ENCODE results near the gene ZNF557.

DNA sequence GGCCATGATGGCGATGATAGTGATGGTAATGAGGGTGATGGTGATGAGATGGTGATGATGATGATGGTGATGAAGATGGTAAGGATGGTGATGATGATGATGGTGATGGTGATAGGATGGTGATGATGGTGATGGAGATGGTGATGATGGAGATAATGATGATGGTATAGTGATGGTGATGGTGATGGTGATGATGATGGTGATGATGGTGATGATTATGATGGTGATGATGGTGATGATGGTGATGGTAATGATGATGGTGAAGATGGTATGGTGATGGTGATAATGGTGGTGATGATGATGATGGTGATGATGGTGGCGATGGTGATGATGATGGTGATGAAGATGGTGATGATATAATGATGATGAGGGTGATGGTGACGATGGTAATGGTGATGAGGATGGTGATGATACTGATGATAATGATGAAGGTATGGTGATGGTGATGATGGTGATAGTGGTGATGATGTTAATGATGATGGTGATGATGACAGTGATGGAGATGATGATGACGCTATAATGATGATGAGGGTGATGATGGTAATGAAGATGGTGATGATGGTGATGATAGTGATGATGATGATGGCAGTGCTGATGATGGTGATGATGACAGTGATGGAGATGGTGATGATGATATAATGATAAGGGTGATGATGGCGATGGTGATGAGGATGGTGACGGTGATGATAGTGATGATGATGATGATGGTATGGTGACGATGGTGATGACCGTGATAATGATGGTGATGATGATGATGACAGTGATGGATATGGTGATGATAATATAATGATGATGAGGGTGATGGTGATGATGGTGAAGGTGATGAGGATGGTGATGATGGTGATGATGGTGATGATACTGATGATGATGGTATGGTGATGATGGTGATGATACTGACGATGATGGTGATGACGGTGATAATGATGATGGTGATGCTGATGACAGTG lies 37.5 kb downstream of the ZNF557 start:
- no peak for TF ChIP-seq POLR2AphosphoS5 (IDR thresholded peaks at IDR 0.05; ENCODE audit: low read depth, low read length)
- no peak for TF ChIP-seq POLR2A (IDR thresholded peaks at IDR 0.05; ENCODE audit: low read depth, low read length)
- TF ChIP-seq TAF1 (IDR thresholded peaks at IDR 0.05; ENCODE audit: borderline replicate concordance, low read depth, low read length), result no peak

Data from GM12892 (cell line).